ENCODE data around the gene ST14. TPM values are rescaled to one million over a fixed set of nuclear protein-coding genes. Genes with fewer than 3 reads are reported as not detected.

ST14 gene
- total RNA-seq, 1 experiment from 2014 or later: 298 TPM

- peaks cover 40% of the 10 kb centered on the region for H3K4me1 Mint-ChIP-seq (ENCODE audit: low read depth, unreplicated experiment)
- peak overlapping the region; percentile 92 for H3K27ac Mint-ChIP-seq (ENCODE audit: unreplicated experiment)
- H3K9me3 Mint-ChIP-seq (ENCODE audit: unreplicated experiment): peaks cover 9% of the 10 kb centered on the region
- H3K4me3 Mint-ChIP-seq (ENCODE audit: unreplicated experiment): peak overlapping the region; percentile 15
- ChIA-PET CTCF (no interaction called here), POLR2A (no interaction called here)
- Histone ChIP-seq H3K9me3 (no peaks in the 10 kb centered on the region), H3K36me3 (ENCODE audit: control insufficient read depth, insufficient read depth, low read length) (peaks cover 6% of the 10 kb centered on the region), H3K4me1 (peaks cover 36% of the 10 kb centered on the region), H3K4me3 (ENCODE audit: low read depth, low read length) (no peak overlapping the region), H3K27me3 (replicated peaks; ENCODE audit: control insufficient read depth, insufficient read depth, low read length) (no peaks in the 10 kb centered on the region)
- no peak for DNase-seq
- H3K36me3 Mint-ChIP-seq (ENCODE audit: insufficient read depth, unreplicated experiment): peaks cover 60% of the 10 kb centered on the region
- BruUV-seq (replicated peaks): no TSS peak
- no peak for TF ChIP-seq CTCF (IDR thresholded peaks at IDR 0.05; ENCODE audit: insufficient read depth in 1 of 2, low read depth in 1 of 2, low read length in 1 of 2, severe bottlenecking in 1 of 2, unreplicated experiment in 1 of 2)
- H3K27me3 Mint-ChIP-seq (ENCODE audit: insufficient read depth, unreplicated experiment): no peaks in the 10 kb centered on the region
- intact Hi-C loops (cut with micrococcal nuclease; ENCODE audit: unreplicated experiment): no loop called here
Measured at GRCh38 chr11:130183878-130184610, 24.5 kb downstream of the ST14 start.

- TF ChIP-seq CTCF (IDR thresholded peaks at IDR 0.05; ENCODE audit: insufficient read depth in 1 of 2, low read depth in 1 of 2, low read length in 1 of 2, severe bottlenecking in 1 of 2, unreplicated experiment in 1 of 2): no peak
- Histone ChIP-seq H3K4me3 (ENCODE audit: low read depth, low read length) (no peak overlapping the region), H3K36me3 (ENCODE audit: control insufficient read depth, insufficient read depth, low read length) (peaks cover 9% of the 10 kb centered on the region), H3K9me3 (no peaks in the 10 kb centered on the region), H3K4me1 (peaks cover 15% of the 10 kb centered on the region), H3K27me3 (replicated peaks; ENCODE audit: control insufficient read depth, insufficient read depth, low read length) (no peaks in the 10 kb centered on the region)
- Mint-ChIP-seq H3K9me3 (ENCODE audit: unreplicated experiment) (peaks cover 9% of the 10 kb centered on the region), H3K36me3 (ENCODE audit: insufficient read depth, unreplicated experiment) (peaks cover 75% of the 10 kb centered on the region), H3K27me3 (ENCODE audit: insufficient read depth, unreplicated experiment) (no peaks in the 10 kb centered on the region), H3K4me1 (ENCODE audit: low read depth, unreplicated experiment) (peaks cover 15% of the 10 kb centered on the region), H3K4me3 (ENCODE audit: unreplicated experiment) (no peak overlapping the region), H3K27ac (ENCODE audit: unreplicated experiment) (no peak overlapping the region)
- POLR2A ChIA-PET: no interaction called here
- intact Hi-C loops (cut with micrococcal nuclease; ENCODE audit: unreplicated experiment): no loop called here
- no peak for DNase-seq
- CTCF ChIA-PET: no interaction called here
- no TSS peak for BruUV-seq (replicated peaks)
Measured at GRCh38 chr11:130187096-130187495, 27.5 kb downstream of the ST14 start.

- Histone ChIP-seq H3K36me3 (ENCODE audit: control insufficient read depth, insufficient read depth, low read length) (peaks cover 9% of the 10 kb centered on the region), H3K27me3 (replicated peaks; ENCODE audit: control insufficient read depth, insufficient read depth, low read length) (no peaks in the 10 kb centered on the region), H3K4me1 (peaks cover 16% of the 10 kb centered on the region), H3K4me3 (ENCODE audit: low read depth, low read length) (no peak overlapping the region), H3K9me3 (no peaks in the 10 kb centered on the region)
- no peak overlapping the region for H3K4me3 Mint-ChIP-seq (ENCODE audit: unreplicated experiment)
- H3K27ac Mint-ChIP-seq (ENCODE audit: unreplicated experiment): peak overlapping the region; percentile 81
- ChIA-PET POLR2A (no interaction called here), CTCF (no interaction called here)
- intact Hi-C loops (cut with micrococcal nuclease; ENCODE audit: unreplicated experiment): no loop called here
- peaks cover 81% of the 10 kb centered on the region for H3K36me3 Mint-ChIP-seq (ENCODE audit: insufficient read depth, unreplicated experiment)
- H3K9me3 Mint-ChIP-seq (ENCODE audit: unreplicated experiment): peaks cover 9% of the 10 kb centered on the region
- H3K27me3 Mint-ChIP-seq (ENCODE audit: insufficient read depth, unreplicated experiment): no peaks in the 10 kb centered on the region
- peaks cover 11% of the 10 kb centered on the region for H3K4me1 Mint-ChIP-seq (ENCODE audit: low read depth, unreplicated experiment)
- no TSS peak for BruUV-seq (replicated peaks)
- TF ChIP-seq CTCF (IDR thresholded peaks at IDR 0.05; ENCODE audit: insufficient read depth in 1 of 2, low read depth in 1 of 2, low read length in 1 of 2, severe bottlenecking in 1 of 2, unreplicated experiment in 1 of 2): no peak
- no peak for DNase-seq
Measured at GRCh38 chr11:130188047-130188446, 28.5 kb downstream of the ST14 start.

Measured in Caco-2 (cell line).